HepG2 (cell line): ENCODE results near the gene PDE2A. TPM values are rescaled to one million over a fixed set of nuclear protein-coding genes. Genes with fewer than 3 reads are reported as not detected.
A peak's percentile ranks its signal among the peaks of the same experiment; 100 is the strongest.

ENCODE experiments used
- ATAC-seq: fragments of 200-7000 bp; cut with Tn5 transposase; 3 replicates; pipeline ENCODE4 v1.9.1; 2020; ENCODE audit warnings: mild to moderate bottlenecking, moderate library complexity
- BruUV-seq: library from RNA; stranded (reverse); fragments of 400-500 nt; replicated peaks from 2 replicates; lab custom pipeline; 2021; lab: Mats Ljungman, UMichigan
- CTCF ChIA-PET: fragments of 300-600 bp; formaldehyde crosslinking; extraction: SDS; loops from one replicate; lab custom pipeline; 2021; ENCODE audit warnings: low total read pairs, inconsistent platforms, low intra/inter-chr PET ratio; lab: Yijun Ruan, JAX
- POLR2A ChIA-PET: fragments of 350-600 bp; sonication (Branson Sonifier 250); formaldehyde crosslinking; loops from one replicate; lab custom pipeline; 2020; ENCODE audit warnings: antibody characterized with exemption, inconsistent platforms; lab: Yijun Ruan, JAX
- DNase-seq: peaks from one replicate; pipeline ENCODE4 v3.0.0-alpha.2; 2015; ENCODE audit warnings: low spot score
- FAIRE-seq: peaks from 3 replicates; lab custom pipeline; 2011; peaks lifted over from hg19 to GRCh38; lab: Jason Lieb, UNC
- H2AFZ ChIP-seq: one replicate; pipeline ENCODE4 v1.6.1; 2011; ENCODE audit warnings: low read length, inconsistent platforms
- H3K27ac ChIP-seq: fragments of 300-600 bp; 3 replicates; pipeline ENCODE4 v1.8.0; 2011; ENCODE audit warnings: mixed run types, mild to moderate bottlenecking, mixed read lengths, low read length, inconsistent platforms; ENCODE audit not compliant: insufficient read depth; ENCODE audit errors: extremely low read length
- H3K27me3 ChIP-seq, 2 experiments: fragments of 200-600 bp in 1 of 2; 2 replicates in 1 of 2; 3 replicates in 1 of 2; pipeline versions ENCODE4 v1.6.0 to v1.8.0; 2011; ENCODE audit warnings: low read length in 2 of 2, mild to moderate bottlenecking in 2 of 2, moderate library complexity in 2 of 2, inconsistent platforms in 1 of 2; ENCODE audit not compliant: insufficient read depth in 2 of 2, control insufficient read depth in 1 of 2
- H3K36me3 ChIP-seq, 2 experiments: fragments of 200-600 bp in 1 of 2; replicated peaks in 1 of 2; 2 replicates in 1 of 2; 3 replicates in 1 of 2; pipeline versions ENCODE4 v1.5.1 to v1.8.0; 2011; ENCODE audit warnings: low read length in 2 of 2, inconsistent platforms in 1 of 2; ENCODE audit not compliant: insufficient read depth in 2 of 2, control insufficient read depth in 1 of 2
- H3K4me1 ChIP-seq: 2 replicates; pipeline ENCODE4 v1.5.1; 2012; ENCODE audit warnings: low read length, inconsistent platforms; ENCODE audit not compliant: insufficient read depth
- H3K4me2 ChIP-seq: 2 replicates; pipeline ENCODE4 v1.6.0; 2011; ENCODE audit warnings: low read depth, low read length, inconsistent platforms
- H3K4me3 ChIP-seq, 3 experiments: fragments of 200-600 bp in 1 of 3; sonication (generic), shearing (Covaris generic) in 1 of 3; replicated peaks in 1 of 3; 2 replicates each; pipeline ENCODE4 v1.5.1; 2011 to 2016; ENCODE audit warnings: low read length in 3 of 3, inconsistent platforms in 2 of 3, low read depth in 2 of 3, mild to moderate bottlenecking in 2 of 3, control low read depth in 1 of 3, mixed read lengths in 1 of 3; ENCODE audit not compliant: insufficient read depth in 1 of 3
- H3K79me2 ChIP-seq: one replicate; pipeline ENCODE4 v1.6.1; 2011; ENCODE audit warnings: low read length, inconsistent platforms; ENCODE audit not compliant: insufficient read depth
- H3K9ac ChIP-seq: 2 replicates; pipeline ENCODE4 v1.6.0; 2011; ENCODE audit warnings: mild to moderate bottlenecking, low read depth, low read length, inconsistent platforms; ENCODE audit not compliant: insufficient read depth
- H3K9me3 ChIP-seq: 2 replicates; pipeline ENCODE4 v1.5.1; 2012; ENCODE audit warnings: mild to moderate bottlenecking, low read length
- H4K20me1 ChIP-seq: 2 replicates; pipeline ENCODE4 v1.6.0; 2011; ENCODE audit warnings: inconsistent platforms, mild to moderate bottlenecking, low read length, moderate library complexity; ENCODE audit not compliant: insufficient read depth
- ZBTB46 ChIP-seq: sonication (generic); formaldehyde crosslinking; IDR thresholded peaks from 2 replicates; pipeline ENCODE4 v1.4.0; 2020; ENCODE audit warnings: mild to moderate bottlenecking, missing genetic modification reagents, borderline replicate concordance
- ZNF263 ChIP-seq: sonication (generic); formaldehyde crosslinking; IDR thresholded peaks from 2 replicates; pipeline ENCODE4 v1.4.0; 2020; ENCODE audit warnings: missing genetic modification reagents
- ZNF770 ChIP-seq: sonication (generic); formaldehyde crosslinking; IDR thresholded peaks from 2 replicates; pipeline ENCODE4 v1.5.0; 2020; ENCODE audit warnings: mild to moderate bottlenecking, missing genetic modification reagents
- WGBS: methylation state at CpG from one replicate; pipeline ENCODE4 v1.1.6; 2017; ENCODE audit warnings: low lambda C conversion rate; 5-methylcytosine and 5-hydroxymethylcytosine counted together
- in situ Hi-C: cut with HindIII; loops from 2 replicates; pipeline ENCODE4 v1.10.0; 2017; ENCODE audit warnings: low pct_unique_long_range_greater_than_20kb; ENCODE audit not compliant: extremely low pct_ligation_motif_present
- intact Hi-C: fragments of 100-400 bp; cut with micrococcal nuclease; formaldehyde crosslinking; loops from one replicate; pipeline ENCODE4 v1.10.0; 2022; ENCODE audit not compliant: unreplicated experiment
- polyA plus RNA-seq, 8 experiments: library from polyadenylated mRNA; depleted of rRNA in 3 of 8; stranded (reverse) in 7 of 8; unstranded in 1 of 8; fragments of >200 nt; fragmentation: Illumina TruSeq in 4 of 8; extraction: Trizol in 4 of 8; gene quantifications; 2 replicates each; pipeline versions ENCODE4 v1.2.1 to v1.2.3, GENCODE V29; 2011 to 2016; ENCODE audit warnings: low read depth in 4 of 8, missing spikeins in 1 of 8, mixed read lengths in 1 of 8; ENCODE audit not compliant: insufficient read depth in 1 of 8
- total RNA-seq, 5 experiments: library from RNA; depleted of rRNA; stranded (reverse); fragments of >200 nt; fragmentation: Illumina TruSeq; extraction: Trizol; gene quantifications; 2 replicates each; pipeline ENCODE4 v1.2.3, GENCODE V29; 2016; ENCODE audit warnings: low read depth in 1 of 5

PDE2A gene
- total and polyA plus RNA-seq, 2 of the 13 experiments (the other 11 are each of a cell fraction or from before 2014, with no cell fraction given), result 3.1 TPM; not detected in 1

- no peak overlapping the region for H3K9ac ChIP-seq
- no peak for TF ChIP-seq ZNF263
- TF ChIP-seq, all 625 proteins: peak for 0
- in situ Hi-C loops, result loop anchor here (5.0 kb wide), 1 partner anchor 164 kb away; no protein-coding TSS in a partner anchor
- BruUV-seq, result no TSS peak
- CTCF ChIA-PET, result no interaction called here
- no peaks in the 10 kb centered on the region for H3K79me2 ChIP-seq
- H3K9me3 ChIP-seq, result no peaks in the 10 kb centered on the region
- ATAC-seq (no peak), FAIRE-seq (no peak), DNase-seq (no peak)
- peaks cover 8% of the 10 kb centered on the region; the same call in 1 of the 2 replicates for H3K4me1 ChIP-seq
- no peak overlapping the region for H2AFZ ChIP-seq
- intact Hi-C loops, result no loop called here
- peaks cover 2 to 18% of the 10 kb centered on the region in 2 experiments; a peak in 4 of 5 replicates for H3K27me3 ChIP-seq
- POLR2A ChIA-PET, result no interaction called here
- H3K36me3 ChIP-seq, result no peaks in the 10 kb centered on the region
- H4K20me1 ChIP-seq, result no peaks in the 10 kb centered on the region
- H3K4me3 ChIP-seq, result no peak overlapping the region
- no peak overlapping the region for H3K4me2 ChIP-seq
- no peak overlapping the region for H3K27ac ChIP-seq
- WGBS, result 4% methylated on average over 3 of the region's 3 CpGs
Observed at GRCh38 chr11:72646024-72646423, 28.2 kb downstream of the PDE2A start.

- ChIA-PET POLR2A (no interaction called here), CTCF (interaction anchor here (1.2 to 3.3 kb wide), 5 partner anchors 45 to 172 kb away, joined by 3 to 29 read pairs (median 14); no protein-coding TSS in a partner anchor)
- peaks cover 10 to 43% of the 10 kb centered on the region in 2 experiments; a peak in 4 of 5 replicates for H3K27me3 ChIP-seq
- BruUV-seq, result no TSS peak
- WGBS, result 73% methylated on average over 7 of the region's 7 CpGs
- H3K79me2 ChIP-seq, result no peaks in the 10 kb centered on the region
- no peak overlapping the region for H3K27ac ChIP-seq
- peak; percentile 21; the same call in 1 of the 2 replicates for TF ChIP-seq ZNF770 (CRISPR knock-in tag)
- TF ChIP-seq ZBTB46, result no peak
- no peaks in the 10 kb centered on the region for H4K20me1 ChIP-seq
- no peak overlapping the region for H3K9ac ChIP-seq
- H3K4me2 ChIP-seq, result peak overlapping the region; percentile 79; the same call in 1 of the 2 replicates
- H3K36me3 ChIP-seq, result no peaks in the 10 kb centered on the region
- ATAC-seq (no peak), FAIRE-seq (no peak), DNase-seq (no peak)
- H3K9me3 ChIP-seq, result no peaks in the 10 kb centered on the region
- peaks cover 8% of the 10 kb centered on the region; the same call in 1 of the 2 replicates for H3K4me1 ChIP-seq
- no peak overlapping the region for H2AFZ ChIP-seq
- in situ Hi-C loops (loop anchor here (5.0 kb wide), 1 partner anchor 46 kb away; no protein-coding TSS in a partner anchor), intact Hi-C loops (loop anchor here (1.0 to 2.0 kb wide), 2 partner anchors 45 to 58 kb away; no protein-coding TSS in a partner anchor)
- H3K4me3 ChIP-seq, result no peak overlapping the region
Observed at GRCh38 chr11:72643547-72643946, 30.7 kb downstream of the PDE2A start.
